OCI-LY3 (cell line): ENCODE results near the gene FNDC3A.

Experiments
- H2AFZ ChIP-seq: fragments of 200-600, 300-600 bp; shearing (Covaris generic); 2 replicates; pipeline ENCODE4 v1.6.0; 2014; ENCODE audit warnings: antibody characterized with exemption, low read depth, low read length
- H3K27ac ChIP-seq: fragments of 200-600, 300-600 bp; sonication (generic); 2 replicates; pipeline ENCODE4 v1.5.1; 2014; ENCODE audit warnings: mild to moderate bottlenecking, low read length, moderate library complexity, mixed read lengths
- H3K27me3 ChIP-seq: fragments of 200-600, 300-600 bp; sonication (generic); 2 replicates; pipeline ENCODE4 v1.6.1; 2014; ENCODE audit warnings: low read depth, low read length, mixed read lengths
- H3K36me3 ChIP-seq: fragments of 200-600, 300-600 bp; sonication (generic); replicated peaks from 2 replicates; pipeline ENCODE3; 2014; ENCODE audit warnings: low read depth, low read length, mixed read lengths
- H3K4me1 ChIP-seq: fragments of 300-600, 200-600 bp; sonication (generic); 2 replicates; pipeline ENCODE4 v1.6.1; 2014; ENCODE audit warnings: low read length, mixed read lengths
- H3K4me2 ChIP-seq: fragments of 200-600, 300-600 bp; sonication (generic); 2 replicates; pipeline ENCODE4 v1.6.1; 2014; ENCODE audit warnings: low read length, mixed read lengths
- H3K4me3 ChIP-seq: fragments of 300-600, 200-600 bp; sonication (generic); 2 replicates; pipeline ENCODE4 v1.5.1; 2014; ENCODE audit warnings: antibody characterized with exemption, mild to moderate bottlenecking, low read length, moderate library complexity
- H3K79me2 ChIP-seq: fragments of 300-600, 200-600 bp; shearing (Covaris generic); 2 replicates; pipeline ENCODE4 v1.6.1; 2014; ENCODE audit warnings: mild to moderate bottlenecking, low read length, mixed read lengths
- H3K9ac ChIP-seq: fragments of 300-600, 200-600 bp; shearing (Covaris generic); 2 replicates; pipeline ENCODE4 v1.6.0; 2014; ENCODE audit warnings: mild to moderate bottlenecking, low read length, moderate library complexity
- H3K9me3 ChIP-seq: fragments of 200-600, 300-600 bp; shearing (Covaris generic); 2 replicates; pipeline ENCODE4 v1.6.1; 2014; ENCODE audit warnings: low read length, mixed read lengths; ENCODE audit not compliant: insufficient read depth
- H4K20me1 ChIP-seq: fragments of 200-600, 300-600 bp; sonication (generic); 2 replicates; pipeline ENCODE4 v1.6.1; 2016; ENCODE audit warnings: low read length, mixed read lengths; ENCODE audit not compliant: insufficient read depth
- CTCF ChIP-seq: fragments of 200-600, 300-600 bp; sonication (generic); IDR thresholded peaks from 2 replicates; pipeline ENCODE4 v1.5.1; 2014; ENCODE audit warnings: antibody characterized with exemption, low read length, low read depth
- EZH2phosphoT487 ChIP-seq: fragments of 200-600 bp; shearing (Covaris generic); IDR thresholded peaks from 2 replicates; pipeline ENCODE4 v1.6.1; 2018; ENCODE audit warnings: antibody characterized with exemption, mixed run types, low read depth

The FNDC3A gene

GRCh38 chr13:48969685-48970084 is 6.0 kb upstream of the FNDC3A start:
- Histone ChIP-seq H3K4me2 (no peak overlapping the region), H3K4me1 (no peaks in the 10 kb centered on the region), H4K20me1 (no peaks in the 10 kb centered on the region), H3K9me3 (peaks cover 27% of the 10 kb centered on the region), H3K4me3 (no peak overlapping the region), H3K9ac (no peak overlapping the region), H3K36me3 (peaks cover 18% of the 10 kb centered on the region), H3K27ac (no peak overlapping the region), H2AFZ (no peak overlapping the region), H3K79me2 (no peaks in the 10 kb centered on the region), H3K27me3 (no peaks in the 10 kb centered on the region)
- TF ChIP-seq EZH2phosphoT487: no peak
- TF ChIP-seq CTCF: no peak

- no peak overlapping the region for H3K27ac ChIP-seq
- no peak overlapping the region for H3K9ac ChIP-seq
- H3K4me2 ChIP-seq: no peak overlapping the region
- TF ChIP-seq EZH2phosphoT487 (no peak), CTCF (no peak)
- peaks cover 24% of the 10 kb centered on the region for H3K79me2 ChIP-seq
- H2AFZ ChIP-seq: no peak overlapping the region
- H3K27me3 ChIP-seq: no peaks in the 10 kb centered on the region
- H3K4me3 ChIP-seq: no peak overlapping the region
- H3K4me1 ChIP-seq: peaks cover 15% of the 10 kb centered on the region
- peaks cover 22% of the 10 kb centered on the region for H3K36me3 ChIP-seq
- peaks cover 8% of the 10 kb centered on the region; the same call in 1 of the 2 replicates for H4K20me1 ChIP-seq
- peaks cover 31% of the 10 kb centered on the region for H3K9me3 ChIP-seq
Measured at GRCh38 chr13:48973845-48974431, 1.8 kb upstream of the FNDC3A start.

GRCh38 chr13:48975101-48975855 is 434 bp upstream of the FNDC3A start:
- Histone ChIP-seq H4K20me1 (peaks cover 20% of the 10 kb centered on the region), H3K4me3 (peak overlapping the region; percentile 83), H3K27me3 (no peaks in the 10 kb centered on the region), H3K79me2 (peaks cover 38% of the 10 kb centered on the region), H3K4me2 (peak overlapping the region; percentile 80), H3K36me3 (peaks cover 22% of the 10 kb centered on the region), H3K4me1 (peaks cover 28% of the 10 kb centered on the region), H3K9me3 (peaks cover 31% of the 10 kb centered on the region), H3K9ac (peak overlapping the region; percentile 89), H2AFZ (peak overlapping the region; percentile 79), H3K27ac (peak overlapping the region; percentile 89)
- no peak for TF ChIP-seq EZH2phosphoT487
- TF ChIP-seq CTCF: no peak

GRCh38 chr13:48976576-48977285 is 1.0 kb downstream of the FNDC3A start:
- no peak; the same call in 1 of the 2 replicates for TF ChIP-seq CTCF
- TF ChIP-seq EZH2phosphoT487: no peak
- Histone ChIP-seq H3K9me3 (peaks cover 26% of the 10 kb centered on the region), H3K9ac (peak overlapping the region; percentile 89), H3K27ac (peak overlapping the region; percentile 89), H3K4me2 (peak overlapping the region; percentile 80), H3K4me3 (peak overlapping the region; percentile 83), H3K36me3 (peaks cover 22% of the 10 kb centered on the region), H3K27me3 (no peaks in the 10 kb centered on the region), H2AFZ (peak overlapping the region; percentile 32), H3K79me2 (peaks cover 52% of the 10 kb centered on the region), H3K4me1 (peaks cover 41% of the 10 kb centered on the region), H4K20me1 (peaks cover 33% of the 10 kb centered on the region)
